ENCODE measurements around the gene TMEM54.

Gene TMEM54

DNA sequence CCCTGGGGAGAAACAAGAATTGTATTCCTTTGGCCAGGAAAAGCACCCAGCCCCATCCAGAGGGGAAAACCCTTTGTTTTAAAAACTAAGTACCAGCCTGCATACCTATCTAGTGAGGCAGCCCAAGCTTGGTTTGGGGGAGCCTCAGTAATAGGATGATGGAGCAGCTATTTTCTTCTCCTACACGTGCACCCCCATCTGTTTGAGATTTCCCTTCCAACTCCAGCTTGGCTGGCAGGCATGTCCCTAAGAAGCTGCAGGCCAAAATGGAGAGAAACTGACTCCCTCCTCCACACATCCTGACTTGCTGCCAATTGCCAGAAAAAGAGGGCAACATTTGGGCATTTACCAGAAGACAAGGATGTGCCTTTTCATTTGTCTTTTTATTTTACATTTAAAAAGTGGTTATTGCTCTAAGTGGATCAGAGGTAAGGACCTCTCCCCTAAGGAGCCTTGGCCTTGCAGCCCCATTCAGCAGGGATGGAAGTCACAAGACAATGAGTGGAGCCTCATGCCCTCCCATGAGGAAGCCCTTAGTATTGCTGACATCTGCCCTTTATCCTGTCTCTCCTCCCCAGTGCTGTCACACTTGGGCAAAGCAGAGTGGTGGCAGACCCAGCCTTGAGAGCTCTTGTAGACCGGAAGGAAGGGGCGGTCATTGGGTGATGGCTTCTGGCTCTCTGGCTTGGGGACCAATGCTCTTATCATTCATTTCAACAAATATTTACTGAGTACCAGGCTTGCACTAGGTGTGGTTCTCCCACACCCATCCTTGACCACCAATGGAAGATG, 39.1 kb downstream of the TMEM54 start:
- no peak for DNase-seq

DNA sequence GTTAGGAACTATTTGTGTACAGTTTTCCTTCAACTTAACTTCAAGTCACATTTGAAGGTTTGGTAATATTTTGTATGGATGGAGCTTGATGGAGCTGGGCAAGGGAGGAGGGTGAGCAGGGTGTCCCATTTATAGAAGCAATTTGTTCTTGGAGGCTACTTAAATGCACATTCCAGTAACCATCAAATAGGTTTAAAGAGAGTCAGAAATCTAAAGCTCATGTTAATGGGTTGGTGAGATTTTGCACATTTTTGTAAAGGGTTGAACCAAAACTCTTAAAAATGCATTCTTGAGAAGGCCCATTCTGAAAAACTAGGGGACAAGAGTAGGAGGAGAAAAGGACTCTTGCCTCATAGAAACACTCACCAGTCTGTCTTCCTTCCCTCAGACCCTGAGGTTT, 40.6 kb downstream of the TMEM54 start:
- no peak for DNase-seq

DNA sequence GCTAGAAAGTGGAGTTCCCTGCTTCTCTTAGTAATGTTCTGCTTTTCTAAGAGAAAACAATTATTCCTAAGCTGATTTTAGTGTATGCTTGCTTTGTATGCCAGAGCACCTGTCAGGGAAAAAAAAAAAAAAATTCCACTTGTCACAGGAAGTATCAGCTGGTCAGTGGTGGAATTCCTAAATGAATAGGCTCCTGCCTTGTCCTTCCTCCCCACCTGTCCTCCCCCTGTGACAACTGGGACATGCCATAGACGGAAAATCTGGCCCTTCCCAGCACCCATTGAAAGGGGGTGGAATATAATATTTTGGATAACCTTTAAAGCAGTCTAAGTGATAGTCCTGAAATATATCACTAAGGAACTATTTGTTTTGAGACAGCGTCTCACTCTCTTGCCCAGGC, 41.3 kb downstream of the TMEM54 start:
- DNase-seq, result no peak

DNA sequence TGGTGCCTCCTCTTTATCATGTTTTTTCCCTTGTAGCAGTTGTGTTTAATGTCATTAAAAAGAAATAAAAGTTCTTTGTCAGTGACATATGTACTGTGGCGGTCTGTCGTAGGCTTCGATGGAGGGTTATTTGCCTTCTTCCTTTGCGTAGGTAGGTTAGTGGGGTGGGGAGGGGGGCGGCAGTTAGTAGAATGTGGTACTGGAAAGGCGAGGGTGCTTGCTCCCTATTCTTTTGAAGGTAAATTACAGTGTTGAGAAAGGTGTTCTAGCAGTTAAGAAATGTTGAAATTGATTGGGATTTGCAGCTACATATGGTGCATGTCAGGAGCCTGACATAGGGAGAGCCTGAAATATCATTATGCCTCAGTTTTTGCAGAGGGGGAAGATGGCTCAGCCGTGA, 42.4 kb downstream of the TMEM54 start:
- DNase-seq, result no peak

DNA sequence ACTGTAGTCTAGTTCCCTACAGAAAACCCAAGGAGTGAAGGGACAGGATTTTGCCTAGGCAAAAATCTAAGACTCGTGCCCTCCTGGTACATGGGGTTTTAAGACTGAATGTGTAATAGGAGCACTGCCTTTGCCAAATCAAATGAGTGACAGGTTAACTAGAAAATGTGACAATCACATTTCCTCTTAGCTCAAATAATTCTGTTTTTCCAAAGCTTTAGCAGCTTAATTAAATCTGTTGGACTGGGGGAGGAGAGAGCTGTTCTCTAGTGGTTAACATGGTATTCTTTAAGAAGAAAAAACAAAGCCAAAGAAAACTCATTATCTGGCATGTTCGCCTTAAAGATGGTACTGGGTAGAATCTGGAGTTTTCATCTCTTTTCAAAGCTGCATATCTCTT, 43.1 kb downstream of the TMEM54 start:
- no peak for DNase-seq

DNA sequence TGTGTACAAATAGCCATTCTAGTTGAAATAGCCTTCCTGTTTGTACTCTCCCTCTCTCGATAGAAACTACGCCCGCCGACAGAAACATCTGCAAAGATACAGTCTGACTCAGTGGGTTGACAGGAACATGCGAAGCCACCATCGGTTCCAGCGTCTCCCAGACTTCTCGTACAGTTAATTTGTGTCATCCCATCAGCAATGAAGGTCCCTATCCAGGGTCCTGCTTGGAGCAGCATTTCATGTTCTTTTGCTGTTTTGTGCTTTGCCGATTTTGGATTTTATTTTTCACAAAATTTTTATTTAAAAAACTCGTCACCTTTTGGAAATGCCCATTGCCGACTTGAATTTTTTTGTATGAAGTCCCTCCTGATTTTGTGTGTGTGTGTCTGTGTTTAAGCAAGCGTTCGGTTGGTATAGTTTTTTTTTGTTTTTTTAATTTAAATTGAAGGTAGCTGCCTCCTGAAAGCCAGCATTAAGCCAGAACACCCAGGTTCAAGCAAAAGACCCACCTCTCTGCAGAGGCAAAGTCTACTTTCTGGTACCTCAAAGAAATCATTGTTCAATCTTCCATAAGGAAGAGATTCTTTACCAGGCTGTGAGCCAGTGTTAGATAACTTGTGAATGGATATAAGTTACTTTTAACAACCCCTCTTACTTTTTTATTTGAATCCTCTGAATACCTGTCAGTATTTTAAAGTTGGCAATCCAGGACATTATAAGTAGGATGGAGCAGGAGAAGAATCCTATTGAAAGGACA, 45.1 kb downstream of the TMEM54 start:
- DNase-seq, result no peak

DNA sequence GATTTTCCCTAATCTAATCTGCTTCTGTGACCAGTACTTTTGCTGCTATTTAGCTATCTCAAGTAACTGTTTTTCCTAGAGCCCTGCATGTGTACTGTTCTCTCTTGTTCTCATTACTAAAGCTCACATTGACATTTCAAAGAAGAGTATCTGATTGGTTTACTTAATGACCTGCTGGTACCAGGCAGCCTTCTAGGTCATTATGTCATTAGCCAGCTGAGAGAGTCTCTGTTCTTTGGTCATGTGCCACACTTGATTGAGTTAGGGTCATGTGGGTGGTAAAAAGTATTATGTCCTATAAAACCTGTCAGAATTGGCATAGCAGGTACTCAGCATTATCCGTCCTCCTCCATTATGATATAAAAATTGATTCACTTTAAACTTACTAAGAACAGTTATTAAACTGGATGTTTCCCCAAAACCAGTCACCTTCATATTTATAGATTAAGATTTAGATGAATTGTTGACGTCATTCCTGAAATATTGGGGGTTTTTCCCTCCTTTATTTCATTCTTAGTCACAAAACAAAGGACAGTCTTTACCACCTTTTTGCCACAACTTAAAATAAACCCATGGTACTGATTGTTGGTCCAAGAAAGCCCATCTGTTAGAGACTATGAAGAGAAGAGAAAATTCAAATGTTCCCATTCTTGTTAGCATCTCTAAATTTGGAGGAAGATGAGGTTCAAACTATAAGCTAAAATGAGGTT, 52.7 kb downstream of the TMEM54 start:
- DNase-seq, result no peak
